ENCODE measurements around the gene RPL37A. TPM values are rescaled to one million over a fixed set of nuclear protein-coding genes. Genes with fewer than 3 reads are reported as not detected.

RPL37A gene
- polyA plus RNA-seq, 1 donor from 2014 or later, result 1,655 TPM

GRCh38 chr2:216526939-216527338 lies 28.3 kb downstream of the RPL37A start:
- Histone ChIP-seq H3K79me2 (replicated peaks; ENCODE audit: insufficient read depth, low read length) (no peaks in the 10 kb centered on the region), H3K4me3 (ENCODE audit: low read length) (no peak overlapping the region), H3K9ac (ENCODE audit: low read length) (no peak overlapping the region), H3F3A (ENCODE audit: insufficient read depth, low read length, poor library complexity, severe bottlenecking) (no peaks in the 10 kb centered on the region), H3K9me2 (ENCODE audit: insufficient read depth, low read length) (no peaks in the 10 kb centered on the region), H3K27me3 (ENCODE audit: insufficient read depth, low read depth, low read length) (no peaks in the 10 kb centered on the region), H3K36me3 (ENCODE audit: insufficient read depth, low read length) (no peaks in the 10 kb centered on the region), H2AFZ (ENCODE audit: low read depth, low read length) (no peak overlapping the region), H3K4me2 (ENCODE audit: low read length) (no peak overlapping the region), H4K20me1 (ENCODE audit: insufficient read depth) (no peaks in the 10 kb centered on the region), H3K9me3 (ENCODE audit: low read length) (no peaks in the 10 kb centered on the region), H3K27ac (ENCODE audit: low read length) (no peak overlapping the region)
- no peak for TF ChIP-seq MXI1 (conservative IDR thresholded peaks at IDR 0.05; ENCODE audit: poor library complexity, severe bottlenecking)
- TF ChIP-seq SMC3 (conservative IDR thresholded peaks at IDR 0.05; ENCODE audit: poor library complexity), result no peak
- no peak for TF ChIP-seq EZH2 (IDR thresholded peaks at IDR 0.05; ENCODE audit: borderline replicate concordance, insufficient read depth, low read length, poor library complexity, severe bottlenecking)
- no peak for TF ChIP-seq POLR2AphosphoS5 (IDR thresholded peaks at IDR 0.05)
- TF ChIP-seq REST (IDR thresholded peaks at IDR 0.05; ENCODE audit: borderline replicate concordance), result no peak
- TF ChIP-seq CTCF (IDR thresholded peaks at IDR 0.05; ENCODE audit: poor library complexity, severe bottlenecking), result no peak
- no peak for TF ChIP-seq TAF1 (IDR thresholded peaks at IDR 0.05; ENCODE audit: low read depth)
- TF ChIP-seq EP300 (conservative IDR thresholded peaks at IDR 0.05; ENCODE audit: poor library complexity, severe bottlenecking), result no peak
- TF ChIP-seq RAD21 (conservative IDR thresholded peaks at IDR 0.05), result no peak

- H4K20me1 ChIP-seq (ENCODE audit: insufficient read depth), result no peaks in the 10 kb centered on the region
- H3K36me3 ChIP-seq (ENCODE audit: insufficient read depth, low read length), result no peaks in the 10 kb centered on the region
- H3K27me3 ChIP-seq (ENCODE audit: insufficient read depth, low read depth, low read length), result no peaks in the 10 kb centered on the region
- no peaks in the 10 kb centered on the region for H3F3A ChIP-seq (ENCODE audit: insufficient read depth, low read length, poor library complexity, severe bottlenecking)
- TF ChIP-seq RAD21 (conservative IDR thresholded peaks at IDR 0.05) (no peak), EP300 (conservative IDR thresholded peaks at IDR 0.05; ENCODE audit: poor library complexity, severe bottlenecking) (no peak), TAF1 (IDR thresholded peaks at IDR 0.05; ENCODE audit: low read depth) (no peak), MXI1 (conservative IDR thresholded peaks at IDR 0.05; ENCODE audit: poor library complexity, severe bottlenecking) (no peak), REST (IDR thresholded peaks at IDR 0.05; ENCODE audit: borderline replicate concordance) (no peak), CTCF (IDR thresholded peaks at IDR 0.05; ENCODE audit: poor library complexity, severe bottlenecking) (no peak), EZH2 (IDR thresholded peaks at IDR 0.05; ENCODE audit: borderline replicate concordance, insufficient read depth, low read length, poor library complexity, severe bottlenecking) (no peak), POLR2AphosphoS5 (IDR thresholded peaks at IDR 0.05) (no peak), SMC3 (conservative IDR thresholded peaks at IDR 0.05; ENCODE audit: poor library complexity) (no peak)
- no peak overlapping the region for H3K9ac ChIP-seq (ENCODE audit: low read length)
- H3K79me2 ChIP-seq (replicated peaks; ENCODE audit: insufficient read depth, low read length), result no peaks in the 10 kb centered on the region
- H3K4me2 ChIP-seq (ENCODE audit: low read length), result no peak overlapping the region
- H3K27ac ChIP-seq (ENCODE audit: low read length), result no peak overlapping the region
- no peak overlapping the region for H2AFZ ChIP-seq (ENCODE audit: low read depth, low read length)
- H3K9me3 ChIP-seq (ENCODE audit: low read length), result no peaks in the 10 kb centered on the region
- no peak overlapping the region for H3K4me3 ChIP-seq (ENCODE audit: low read length)
- no peaks in the 10 kb centered on the region for H3K9me2 ChIP-seq (ENCODE audit: insufficient read depth, low read length)
These were observed 29.0 kb downstream of the RPL37A start for GRCh38 chr2:216527600-216527999.

All from neural cell (in vitro differentiated cells).